AG08395 (cell line): ENCODE results near the gene MACROD2.
A peak's percentile ranks its signal among the peaks of the same experiment; 100 is the strongest.

Source experiments
- DNase-seq: peaks from one replicate; pipeline ENCODE4 v3.0.0; 2012; ENCODE audit warnings: mixed read lengths, low spot score

The MACROD2 gene

GRCh38 chr20:14336686-14337085 is 341.4 kb downstream of the MACROD2 start:
- no peak for DNase-seq

- peak; percentile 90 for DNase-seq
Observed at GRCh38 chr20:14337400-14338171, 342.3 kb downstream of the MACROD2 start, which contains the start of gene FLRT3. TSS of gene FLRT3 (minus strand) at chr20:14337612. CDS start at chr20:14327506, 10,106 bp downstream.

DNA sequence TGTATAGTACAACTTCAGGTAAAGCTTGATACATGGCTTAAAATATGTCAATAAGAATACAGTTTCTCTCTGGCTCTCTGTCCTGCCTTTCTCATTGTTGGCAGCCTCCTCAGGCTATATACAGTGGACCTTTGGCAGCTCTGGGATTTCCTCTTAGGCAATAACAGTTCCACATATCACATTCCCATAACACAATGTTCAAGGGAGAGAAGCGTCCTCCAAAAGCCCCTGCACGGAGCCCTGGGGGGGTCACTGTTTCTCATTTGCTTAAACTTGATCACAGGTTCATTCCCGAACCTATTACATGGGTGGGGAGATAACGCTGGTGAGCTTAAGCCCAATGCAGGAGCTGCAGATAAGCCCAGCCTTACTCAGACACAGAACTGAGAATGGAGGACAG is 346.5 kb downstream of the MACROD2 start:
- no peak for DNase-seq

DNA sequence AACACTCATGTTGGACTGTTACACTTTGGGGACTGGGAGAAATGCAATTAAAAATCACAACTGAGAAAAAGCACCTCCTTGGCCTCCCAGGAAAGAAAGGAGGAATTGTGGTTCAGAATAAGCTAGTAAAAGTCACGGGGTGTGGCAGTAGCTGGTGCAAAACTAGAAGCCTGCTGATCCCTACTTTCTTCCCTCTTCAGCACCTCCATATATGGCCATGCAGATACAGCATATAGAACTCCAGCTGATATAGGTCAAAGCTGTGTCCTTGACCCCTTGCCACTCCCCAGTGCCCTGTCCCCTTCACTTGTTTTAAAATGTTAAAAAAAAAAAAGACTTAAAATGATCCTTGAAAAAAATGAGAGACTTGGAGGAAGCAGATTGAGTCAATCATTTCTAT is 347.6 kb downstream of the MACROD2 start:
- no peak for DNase-seq

DNA sequence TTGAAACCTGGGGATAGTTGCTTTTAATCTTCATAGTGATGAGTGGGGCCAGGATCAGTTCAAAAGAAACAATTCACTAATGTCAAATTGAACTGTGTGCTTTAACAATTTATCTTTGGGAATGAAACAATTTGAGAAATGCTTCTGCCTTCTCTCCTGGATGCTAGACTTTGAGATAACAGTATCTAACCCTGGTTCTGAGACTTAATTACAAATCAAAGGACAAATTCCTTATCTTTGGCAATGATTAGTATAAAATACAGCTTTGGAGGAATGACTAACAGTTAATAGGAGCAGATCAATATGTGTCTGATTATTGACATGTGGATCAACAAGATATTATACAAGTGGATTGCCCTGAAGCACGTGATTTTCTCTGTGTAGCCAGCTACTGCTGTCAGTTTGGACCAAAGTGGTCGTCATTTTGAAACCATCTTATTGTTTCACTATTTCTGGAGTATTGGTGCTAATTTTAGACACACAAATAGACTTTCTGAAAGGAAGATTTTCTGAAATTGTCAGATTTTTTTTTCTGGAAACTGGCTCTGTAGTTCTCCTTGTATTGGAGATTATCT is 348.3 kb downstream of the MACROD2 start:
- DNase-seq = no peak

DNA sequence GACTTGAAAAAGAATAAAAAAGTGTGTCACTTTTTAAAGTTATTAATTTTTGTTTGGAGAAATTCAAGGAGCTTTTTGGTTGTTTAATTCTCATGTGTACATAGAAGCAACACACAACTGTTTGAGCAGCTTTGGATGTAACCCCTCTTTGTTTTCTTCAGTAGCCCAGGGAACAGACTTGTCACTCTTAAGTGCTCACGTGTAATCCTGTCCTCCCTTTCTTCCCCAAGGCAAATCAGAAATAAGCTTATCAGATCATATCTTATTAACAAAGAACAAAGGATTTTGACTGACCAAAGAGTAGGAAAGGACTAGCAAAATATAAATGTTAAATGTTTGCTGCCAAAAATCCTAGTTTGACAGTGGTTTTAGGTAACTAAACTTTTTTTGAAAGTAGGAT is 349.4 kb downstream of the MACROD2 start:
- DNase-seq = no peak

- no peak for DNase-seq
Observed at GRCh38 chr20:14355791-14356190, 360.5 kb downstream of the MACROD2 start.

DNA sequence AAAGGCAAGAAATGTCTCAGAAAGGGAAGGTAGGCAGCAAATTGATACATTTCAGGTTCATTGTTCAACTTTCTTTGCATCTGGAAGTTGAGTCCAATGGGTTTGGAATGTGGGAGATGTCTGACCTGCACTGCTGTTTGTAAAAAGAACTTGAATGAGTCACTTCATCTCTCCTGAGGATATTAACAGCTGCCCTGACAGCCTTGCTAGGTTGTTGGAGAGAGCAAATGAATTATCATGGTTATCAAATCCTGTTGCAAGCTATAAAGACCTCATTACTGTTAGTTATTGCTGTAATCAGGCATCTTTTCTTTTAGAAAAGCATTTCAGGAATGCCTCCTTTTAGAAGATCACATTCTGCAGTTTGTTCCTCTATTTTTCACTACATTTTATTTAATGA is 365.1 kb downstream of the MACROD2 start:
- DNase-seq = no peak

DNA sequence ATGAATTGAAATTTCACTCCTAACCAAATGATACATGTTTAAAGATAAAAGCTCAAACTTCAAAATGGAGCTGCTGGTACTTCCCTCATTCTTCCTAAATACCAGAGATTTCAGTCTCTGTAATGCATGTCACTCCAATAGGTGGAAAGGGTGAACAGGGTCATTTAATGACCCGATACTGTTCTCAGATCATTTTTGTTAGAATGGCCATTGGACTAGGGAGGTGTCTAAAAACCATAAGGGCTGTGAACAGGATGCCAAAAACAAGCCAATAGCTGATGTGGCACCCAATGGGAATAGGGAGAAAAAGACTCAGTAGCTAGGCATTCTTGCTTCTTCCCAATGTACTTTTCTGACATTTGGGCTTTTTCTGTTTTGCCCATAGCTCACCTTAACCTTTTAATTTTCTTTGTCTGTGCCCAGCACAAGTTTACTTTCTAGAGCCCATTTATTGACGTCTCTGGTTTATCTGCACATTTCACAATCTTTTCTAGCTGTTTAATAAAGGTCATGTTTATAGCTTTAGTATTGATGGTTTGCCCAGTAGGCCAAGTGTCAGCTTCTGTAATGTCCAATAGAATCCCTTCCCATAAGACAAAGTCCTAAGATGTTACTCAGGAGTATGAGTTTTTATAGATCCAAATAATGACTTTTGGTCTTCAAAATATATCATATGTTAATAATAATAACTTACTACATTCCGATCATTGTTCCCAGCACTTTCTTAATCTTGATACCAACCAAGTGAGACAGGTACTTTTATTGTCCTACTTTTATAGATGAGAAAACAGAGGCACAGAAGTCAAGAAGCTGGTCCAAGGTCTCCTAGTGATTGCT is 366.4 kb downstream of the MACROD2 start:
- DNase-seq = no peak

DNA sequence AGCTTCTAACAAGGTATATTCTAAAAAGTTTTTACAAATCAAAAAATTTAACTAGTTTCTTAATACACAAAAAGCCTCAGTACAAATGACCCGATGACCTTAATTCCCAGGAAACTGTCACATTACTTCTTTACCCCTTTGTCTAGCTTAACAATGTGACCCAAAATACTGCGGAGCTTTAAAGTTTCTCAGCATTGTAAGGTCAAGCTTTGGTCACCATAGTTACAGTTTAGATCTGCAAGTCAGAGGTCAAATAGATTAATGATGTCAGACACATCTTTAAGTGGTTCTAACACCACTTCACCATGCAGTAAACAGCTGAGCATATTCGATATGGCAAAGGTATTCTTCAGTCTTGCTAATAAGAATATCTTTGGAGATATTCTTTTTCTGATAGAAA is 378.9 kb downstream of the MACROD2 start:
- DNase-seq = no peak

DNA sequence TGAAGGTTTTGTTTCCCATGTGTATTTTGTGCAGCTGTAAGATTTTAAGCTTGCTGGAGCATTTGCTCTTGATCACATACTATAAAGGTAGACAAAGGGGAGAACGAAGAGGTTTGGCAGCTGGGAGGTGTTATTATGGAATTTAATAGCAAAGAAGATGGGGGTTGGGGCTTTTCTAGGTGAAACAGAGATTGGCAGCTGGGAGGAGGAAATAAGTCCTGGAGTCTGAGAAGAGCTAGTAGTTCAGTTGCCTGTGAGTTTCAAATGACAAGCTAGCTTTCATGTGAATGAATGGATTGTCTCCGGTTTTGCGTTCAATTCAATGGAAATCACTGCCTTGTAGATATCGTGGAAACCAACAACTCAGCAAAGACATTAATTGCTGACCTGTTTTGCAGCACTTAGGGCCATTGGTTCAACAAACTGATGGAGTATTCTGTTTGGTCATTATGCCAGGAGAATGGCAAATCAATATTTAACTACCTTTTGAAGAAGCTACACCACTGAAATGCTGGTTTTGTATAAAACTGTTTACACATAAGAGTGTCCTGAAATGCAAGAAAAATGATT is 380.2 kb downstream of the MACROD2 start:
- DNase-seq = no peak

GRCh38 chr20:14378326-14378725 is 383.0 kb downstream of the MACROD2 start:
- DNase-seq = no peak

DNA sequence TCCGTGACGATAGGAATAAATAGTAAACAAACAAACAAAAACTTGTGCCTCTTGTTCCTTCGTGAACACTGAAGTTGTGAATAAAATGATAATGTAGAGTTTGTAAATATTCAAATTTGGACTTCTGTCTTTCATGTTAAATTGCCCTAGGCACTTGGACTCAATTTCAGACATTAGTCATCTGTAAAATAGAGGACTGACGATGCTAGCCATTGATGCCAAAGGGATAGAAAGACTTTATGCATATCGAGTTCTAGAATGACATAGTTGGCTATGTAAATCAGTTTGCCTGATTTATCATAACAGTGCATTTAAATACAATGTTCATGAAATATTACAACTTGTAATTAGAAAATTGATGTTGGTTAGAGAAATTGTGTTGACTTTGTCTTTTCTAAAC is 388.0 kb downstream of the MACROD2 start:
- no peak for DNase-seq

GRCh38 chr20:14384416-14385175 is 389.3 kb downstream of the MACROD2 start:
- no peak for DNase-seq

- DNase-seq = no peak
Observed at GRCh38 chr20:14385176-14385740, 389.9 kb downstream of the MACROD2 start.

DNA sequence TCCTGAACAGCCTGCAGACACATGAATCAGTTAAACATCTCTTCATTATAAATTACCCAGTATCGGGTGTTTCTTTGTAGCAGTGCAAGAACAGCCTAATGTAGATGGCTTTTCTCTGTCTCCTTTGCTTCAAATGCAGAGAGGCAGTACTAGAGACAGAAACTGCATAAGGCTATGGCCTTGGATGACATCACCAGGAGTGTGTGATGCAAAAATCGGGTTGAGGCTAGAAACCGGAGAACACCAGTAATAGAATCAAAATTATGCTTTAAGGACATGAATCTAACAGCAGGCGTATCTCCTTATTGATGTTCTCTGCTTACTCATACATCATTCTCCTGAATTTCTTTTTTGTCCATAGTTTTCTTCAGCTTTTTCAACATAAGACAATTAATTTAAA is 391.4 kb downstream of the MACROD2 start:
- no peak for DNase-seq

DNA sequence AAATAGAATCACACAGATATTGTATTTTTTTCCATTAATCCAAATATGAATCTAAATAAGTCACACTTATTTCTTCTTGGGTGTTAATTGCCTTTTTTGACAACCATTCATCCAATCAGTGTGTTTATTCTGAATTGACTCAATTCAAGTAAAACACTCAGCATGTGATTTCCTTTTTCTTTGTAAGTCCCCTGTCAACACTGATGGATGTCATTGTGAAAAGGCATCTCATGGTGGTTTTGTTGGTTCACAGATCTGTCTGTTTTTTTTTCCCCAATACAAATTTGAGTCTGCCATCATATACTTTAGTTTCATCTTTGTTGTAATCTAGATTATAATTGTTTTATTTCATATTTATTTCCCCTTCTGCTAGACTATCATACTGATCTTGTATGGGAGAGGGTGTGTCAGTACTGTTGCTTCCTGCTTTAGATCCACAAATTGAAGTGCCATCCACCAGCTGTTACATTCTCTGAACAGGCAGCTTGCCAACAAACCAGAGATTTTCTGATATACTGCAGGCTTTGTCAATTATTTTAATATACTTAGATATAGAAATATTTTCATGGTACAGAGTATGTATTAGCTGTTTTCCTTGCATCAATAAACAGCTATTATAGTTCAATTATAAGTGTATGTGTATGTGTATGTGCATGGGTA is 406.3 kb downstream of the MACROD2 start:
- DNase-seq = no peak

DNA sequence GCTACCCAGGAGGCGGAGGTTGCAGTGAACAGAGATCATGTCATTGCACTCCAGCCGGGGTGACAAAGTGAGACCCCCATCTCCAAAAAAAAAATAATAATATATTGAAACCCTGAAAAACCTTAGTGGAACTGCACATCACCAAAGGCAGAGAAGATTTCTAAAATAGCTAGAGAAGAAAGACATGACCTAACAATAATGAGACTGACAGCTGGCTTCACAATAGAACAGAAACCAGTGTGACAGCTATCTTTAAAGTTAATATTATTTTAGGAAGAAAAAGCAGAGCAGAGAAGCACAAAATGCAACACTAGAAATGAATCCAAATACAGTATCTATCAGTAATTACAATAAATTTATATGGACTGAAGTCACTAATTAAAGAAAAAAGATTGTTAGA is 409.2 kb downstream of the MACROD2 start:
- no peak for DNase-seq

DNA sequence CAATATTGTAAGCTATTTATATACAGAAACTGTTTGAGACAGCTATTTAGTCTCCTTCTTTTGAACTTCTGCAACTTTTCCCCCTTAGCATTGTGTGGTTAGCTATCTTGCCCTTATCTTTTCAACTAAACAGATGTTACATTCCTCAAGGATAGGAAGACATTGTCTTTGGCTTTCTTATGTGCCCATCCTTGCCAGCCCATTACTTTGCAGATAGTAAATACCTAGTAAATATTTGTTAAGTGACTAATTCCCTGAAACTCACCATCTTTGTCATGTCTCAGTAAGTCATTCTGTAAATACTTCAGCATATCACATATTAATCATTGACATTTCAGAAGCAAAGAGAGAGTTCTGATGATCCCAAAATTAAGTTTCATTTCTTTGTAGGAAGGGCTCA is 411.2 kb downstream of the MACROD2 start:
- DNase-seq = peak; percentile 16

DNA sequence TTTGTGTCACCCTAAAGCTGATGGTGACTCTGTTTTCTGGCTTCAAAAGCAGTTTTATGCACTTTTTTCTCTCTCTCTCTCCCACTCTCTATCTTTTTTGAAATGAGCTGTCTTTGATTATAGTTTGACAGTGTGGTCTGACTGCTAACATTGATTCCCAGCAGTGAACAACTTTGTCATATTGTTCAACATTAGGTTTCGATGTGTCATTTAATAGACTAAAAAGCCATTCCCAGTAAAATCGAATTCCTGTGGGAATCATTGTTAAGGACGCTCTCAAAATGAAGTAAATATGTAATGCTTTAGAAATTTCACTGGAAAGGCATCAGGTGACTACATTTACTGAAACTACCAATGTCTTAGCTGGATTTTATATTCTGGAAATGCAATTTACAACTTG is 412.0 kb downstream of the MACROD2 start:
- no peak for DNase-seq
